ENCODE results near the gene SYT12. TPM values are rescaled to one million over a fixed set of nuclear protein-coding genes. Genes with fewer than 3 reads are reported as not detected.

Gene SYT12
- 18.1 to 22.6 TPM (median 22.2 TPM) in 5 replicates for total RNA-seq (2022; extraction: Qiagen RNA extraction)

GRCh38 chr11:67022961-67023956, at the start of gene SYT12:
TSS of gene SYT12 (plus strand) at chr11:67023134. CDS start at chr11:67030145, 7,011 bp downstream.

GRCh38 chr11:66974724-66975404, 48.1 kb upstream of the SYT12 start, which contains the start of gene C11orf86:
TSS of gene C11orf86 (plus strand) at chr11:66975304. CDS start at chr11:66975363, 59 bp downstream.

GRCh38 chr11:67056267-67057204, 33.6 kb downstream of the SYT12 start, which contains the start of gene RHOD:
TSS of gene RHOD (plus strand) at chr11:67056847. CDS start at chr11:67056903, 56 bp downstream.

Other genes starting within 250 kb of the SYT12 start
- gene RCE1, start 179.7 kb upstream of the SYT12 start, total RNA-seq (2022; extraction: Qiagen RNA extraction), result 37.0 to 54.4 TPM (median 52.6 TPM) in 5 replicates
- gene LRFN4, start 166.1 kb upstream of the SYT12 start, total RNA-seq (2022; extraction: Qiagen RNA extraction), result 95.7 to 124 TPM (median 107 TPM) in 5 replicates
- 32.4 to 42.9 TPM (median 38.0 TPM) in 5 replicates for gene PC, start 64.8 kb upstream of the SYT12 start, total RNA-seq (2022; extraction: Qiagen RNA extraction)
- gene C11orf86, start 47.8 kb upstream of the SYT12 start, total RNA-seq (2022; extraction: Qiagen RNA extraction), result 45.5 to 81.5 TPM (median 70.4 TPM) in 5 replicates
- gene RHOD, start 33.7 kb downstream of the SYT12 start, total RNA-seq (2022; extraction: Qiagen RNA extraction), result 33.3 to 54.8 TPM (median 44.0 TPM) in 5 replicates
- gene KDM2A, start 96.1 kb downstream of the SYT12 start, total RNA-seq (2022; extraction: Qiagen RNA extraction), result 42.3 to 51.2 TPM (median 43.7 TPM) in 5 replicates
- gene GRK2, start 243.3 kb downstream of the SYT12 start, total RNA-seq (2022; extraction: Qiagen RNA extraction), result 34.1 to 36.3 TPM (median 34.1 TPM) in 5 replicates

Data from A549 treated with Hydrocortisone at 1 μM for 4 hours (cell line).